HepG2 (cell line): Measurements from ENCODE around the gene SLC22A12.

Source experiments
- FIP1L1 ChIP-seq: fragments of 200-400 bp; formaldehyde crosslinking; IDR thresholded peaks from 2 replicates; pipeline ENCODE4 v1.6.1; 2018; ENCODE audit warnings: low read depth, mild to moderate bottlenecking, low read length, moderate library complexity, borderline replicate concordance; ENCODE audit not compliant: insufficient read depth
- POLR2AphosphoS5 ChIP-seq: IDR thresholded peaks from 2 replicates; pipeline ENCODE4 v1.6.1; 2012; ENCODE audit warnings: low read depth, low read length
- TF ChIP-seq, protein P1 (sequence below): sonication (generic); formaldehyde crosslinking; IDR thresholded peaks from 2 replicates; pipeline ENCODE4 v1.5.0; 2020; ENCODE audit warnings: mild to moderate bottlenecking, missing genetic modification reagents, moderate library complexity

- TF ChIP-seq POLR2AphosphoS5 (no peak), FIP1L1 (no peak)
- TF ChIP-seq, protein P1, sequence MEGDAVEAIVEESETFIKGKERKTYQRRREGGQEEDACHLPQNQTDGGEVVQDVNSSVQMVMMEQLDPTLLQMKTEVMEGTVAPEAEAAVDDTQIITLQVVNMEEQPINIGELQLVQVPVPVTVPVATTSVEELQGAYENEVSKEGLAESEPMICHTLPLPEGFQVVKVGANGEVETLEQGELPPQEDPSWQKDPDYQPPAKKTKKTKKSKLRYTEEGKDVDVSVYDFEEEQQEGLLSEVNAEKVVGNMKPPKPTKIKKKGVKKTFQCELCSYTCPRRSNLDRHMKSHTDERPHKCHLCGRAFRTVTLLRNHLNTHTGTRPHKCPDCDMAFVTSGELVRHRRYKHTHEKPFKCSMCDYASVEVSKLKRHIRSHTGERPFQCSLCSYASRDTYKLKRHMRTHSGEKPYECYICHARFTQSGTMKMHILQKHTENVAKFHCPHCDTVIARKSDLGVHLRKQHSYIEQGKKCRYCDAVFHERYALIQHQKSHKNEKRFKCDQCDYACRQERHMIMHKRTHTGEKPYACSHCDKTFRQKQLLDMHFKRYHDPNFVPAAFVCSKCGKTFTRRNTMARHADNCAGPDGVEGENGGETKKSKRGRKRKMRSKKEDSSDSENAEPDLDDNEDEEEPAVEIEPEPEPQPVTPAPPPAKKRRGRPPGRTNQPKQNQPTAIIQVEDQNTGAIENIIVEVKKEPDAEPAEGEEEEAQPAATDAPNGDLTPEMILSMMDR: no peak
Observed at GRCh38 chr11:64544616-64545296, 46.3 kb upstream of the SLC22A12 start.
